ENCODE results near the gene GUF1. TPM values are rescaled to one million over a fixed set of nuclear protein-coding genes. Genes with fewer than 3 reads are reported as not detected.
"Not testable (repeated sequence)": the region's sequence is repeated elsewhere in the genome, so short reads cannot be mapped to it uniquely, and the experiment has no call there.

The GUF1 gene
- total and polyA plus RNA-seq, 10 of the 15 experiments (the other 5 are each of a cell fraction or from before 2014, with no cell fraction given), result 5.8 to 37.1 (median 24.8) TPM

- TF ChIP-seq SKIL (IDR thresholded peaks at IDR 0.05; ENCODE audit: low read depth, poor library complexity, severe bottlenecking) (no peak), ZNF217 (IDR thresholded peaks at IDR 0.05) (no peak), RBBP5 (conservative IDR thresholded peaks at IDR 0.05) (no peak)
Measured at GRCh38 chr4:44727471-44727870, 49.3 kb downstream of the GUF1 start (continued).

- ATAC-seq; H3K36me3 ChIP-seq (ENCODE audit: control insufficient read depth in 2 of 2, insufficient read depth in 2 of 2, low read length in 1 of 2); POLR2A ChIA-PET; FAIRE-seq; H3K4me1 ChIP-seq (ENCODE audit: control insufficient read depth, insufficient read depth, low read length); BruUV-seq (replicated peaks); CTCF ChIA-PET; H2AFZ ChIP-seq (ENCODE audit: control insufficient read depth, low read depth, low read length); H4K20me1 ChIP-seq (ENCODE audit: control insufficient read depth, insufficient read depth); H3K9ac ChIP-seq (ENCODE audit: control insufficient read depth, insufficient read depth, low read length); H3K27ac ChIP-seq (ENCODE audit: control insufficient read depth, insufficient read depth); in situ Hi-C loops (cut with MboI); intact Hi-C loops (cut with micrococcal nuclease; ENCODE audit: unreplicated experiment); H3K9me3 ChIP-seq (replicated peaks; ENCODE audit: control insufficient read depth, insufficient read depth, low read length); DNase-seq (ENCODE audit: low read depth, low spot score); RAD21 ChIA-PET (ENCODE audit: unreplicated experiment); H3K4me3 ChIP-seq; H3K4me2 ChIP-seq (ENCODE audit: control insufficient read depth, insufficient read depth); H3K27me3 ChIP-seq (replicated peaks in 1 of 2; ENCODE audit: control insufficient read depth in 2 of 2, insufficient read depth in 2 of 2, low read length in 1 of 2): not testable (repeated sequence)
- peaks cover 28% of the 10 kb centered on the region for H3K79me2 ChIP-seq (ENCODE audit: control insufficient read depth, insufficient read depth, low read length)
- WGBS (ENCODE audit: insufficient coverage, insufficient replicate concordance, low lambda C conversion rate, missing lambda C conversion rate), result 80% methylated on average over 9 of the region's 9 CpGs
- SMC1A ChIA-PET (ENCODE audit: uncharacterized antibody, unreplicated experiment), result interaction anchor here (1.6 kb wide), 1 partner anchor 12 kb away, joined by 5 read pairs; no protein-coding TSS in a partner anchor
Measured at GRCh38 chr4:44728694-44729093, 50.5 kb downstream of the GUF1 start.

- Histone ChIP-seq H3K79me2 (ENCODE audit: control insufficient read depth, insufficient read depth, low read length) (no peaks in the 10 kb centered on the region), H3K9me3 (replicated peaks; ENCODE audit: control insufficient read depth, insufficient read depth, low read length) (no peaks in the 10 kb centered on the region), H3K27me3 (replicated peaks in 1 of 2; ENCODE audit: control insufficient read depth in 2 of 2, insufficient read depth in 2 of 2, low read length in 1 of 2) (no peaks in the 10 kb centered on the region), H3K4me2 (ENCODE audit: control insufficient read depth, insufficient read depth) (no peak overlapping the region), H3K9ac (ENCODE audit: control insufficient read depth, insufficient read depth, low read length) (no peak overlapping the region), H3K27ac (ENCODE audit: control insufficient read depth, insufficient read depth) (no peak overlapping the region), H4K20me1 (ENCODE audit: control insufficient read depth, insufficient read depth) (no peaks in the 10 kb centered on the region), H3K4me3 (no peak overlapping the region), H3K36me3 (ENCODE audit: control insufficient read depth in 2 of 2, insufficient read depth in 2 of 2, low read length in 1 of 2) (no peaks in the 10 kb centered on the region), H3K4me1 (ENCODE audit: control insufficient read depth, insufficient read depth, low read length) (no peaks in the 10 kb centered on the region), H2AFZ (ENCODE audit: control insufficient read depth, low read depth, low read length) (no peak overlapping the region)
- 38% methylated on average over 2 of the region's 2 CpGs for WGBS (ENCODE audit: insufficient coverage, insufficient replicate concordance, low lambda C conversion rate, missing lambda C conversion rate)
- ChIA-PET POLR2A (no interaction called here), CTCF (no interaction called here), SMC1A (ENCODE audit: uncharacterized antibody, unreplicated experiment) (no interaction called here), RAD21 (ENCODE audit: unreplicated experiment) (no interaction called here)
- intact Hi-C loops (cut with micrococcal nuclease; ENCODE audit: unreplicated experiment) (no loop called here), in situ Hi-C loops (cut with MboI) (no loop called here)
- DNase-seq (ENCODE audit: low read depth, low spot score), result no peak
- no peak for FAIRE-seq
- ATAC-seq, result no peak
- TF ChIP-seq SREBF1 (IDR thresholded peaks at IDR 0.05; ENCODE audit: low read length), result no peak
- no peak for TF ChIP-seq ZBTB4 (CRISPR knock-in tag; IDR thresholded peaks at IDR 0.05)
- no TSS peak for BruUV-seq (replicated peaks)
Measured at GRCh38 chr4:44736900-44737299, 58.7 kb downstream of the GUF1 start.
